HepG2 (cell line): ENCODE results near the gene ZNF217. TPM values are rescaled to one million over a fixed set of nuclear protein-coding genes. Genes with fewer than 3 reads are reported as not detected.

Source experiments
- ATAC-seq: fragments of 200-7000 bp; cut with Tn5 transposase; 3 replicates; pipeline ENCODE4 v1.9.1; 2020; ENCODE audit warnings: mild to moderate bottlenecking, moderate library complexity
- BruUV-seq: library from RNA; stranded (reverse); fragments of 400-500 nt; replicated peaks from 2 replicates; lab custom pipeline; 2021; lab: Mats Ljungman, UMichigan
- CTCF ChIA-PET: fragments of 300-600 bp; formaldehyde crosslinking; extraction: SDS; loops from one replicate; lab custom pipeline; 2021; ENCODE audit warnings: low total read pairs, inconsistent platforms, low intra/inter-chr PET ratio; lab: Yijun Ruan, JAX
- POLR2A ChIA-PET: fragments of 350-600 bp; sonication (Branson Sonifier 250); formaldehyde crosslinking; loops from one replicate; lab custom pipeline; 2020; ENCODE audit warnings: antibody characterized with exemption, inconsistent platforms; lab: Yijun Ruan, JAX
- DNase-seq: peaks from one replicate; pipeline ENCODE4 v3.0.0-alpha.2; 2015; ENCODE audit warnings: low spot score
- FAIRE-seq: peaks from 3 replicates; lab custom pipeline; 2011; peaks lifted over from hg19 to GRCh38; lab: Jason Lieb, UNC
- H2AFZ ChIP-seq: one replicate; pipeline ENCODE4 v1.6.1; 2011; ENCODE audit warnings: low read length, inconsistent platforms
- H3K27ac ChIP-seq: fragments of 300-600 bp; 3 replicates; pipeline ENCODE4 v1.8.0; 2011; ENCODE audit warnings: mixed run types, mild to moderate bottlenecking, mixed read lengths, low read length, inconsistent platforms; ENCODE audit not compliant: insufficient read depth; ENCODE audit errors: extremely low read length
- H3K27me3 ChIP-seq, 2 experiments: fragments of 200-600 bp in 1 of 2; 2 replicates in 1 of 2; 3 replicates in 1 of 2; pipeline versions ENCODE4 v1.6.0 to v1.8.0; 2011; ENCODE audit warnings: low read length in 2 of 2, mild to moderate bottlenecking in 2 of 2, moderate library complexity in 2 of 2, inconsistent platforms in 1 of 2; ENCODE audit not compliant: insufficient read depth in 2 of 2, control insufficient read depth in 1 of 2
- H3K36me3 ChIP-seq, 2 experiments: fragments of 200-600 bp in 1 of 2; replicated peaks in 1 of 2; 2 replicates in 1 of 2; 3 replicates in 1 of 2; pipeline versions ENCODE4 v1.5.1 to v1.8.0; 2011; ENCODE audit warnings: low read length in 2 of 2, inconsistent platforms in 1 of 2; ENCODE audit not compliant: insufficient read depth in 2 of 2, control insufficient read depth in 1 of 2
- H3K4me1 ChIP-seq: 2 replicates; pipeline ENCODE4 v1.5.1; 2012; ENCODE audit warnings: low read length, inconsistent platforms; ENCODE audit not compliant: insufficient read depth
- H3K4me2 ChIP-seq: 2 replicates; pipeline ENCODE4 v1.6.0; 2011; ENCODE audit warnings: low read depth, low read length, inconsistent platforms
- H3K4me3 ChIP-seq, 3 experiments: fragments of 200-600 bp in 1 of 3; sonication (generic), shearing (Covaris generic) in 1 of 3; replicated peaks in 1 of 3; 2 replicates each; pipeline ENCODE4 v1.5.1; 2011 to 2016; ENCODE audit warnings: low read length in 3 of 3, inconsistent platforms in 2 of 3, low read depth in 2 of 3, mild to moderate bottlenecking in 2 of 3, control low read depth in 1 of 3, mixed read lengths in 1 of 3; ENCODE audit not compliant: insufficient read depth in 1 of 3
- H3K79me2 ChIP-seq: one replicate; pipeline ENCODE4 v1.6.1; 2011; ENCODE audit warnings: low read length, inconsistent platforms; ENCODE audit not compliant: insufficient read depth
- H3K9ac ChIP-seq: 2 replicates; pipeline ENCODE4 v1.6.0; 2011; ENCODE audit warnings: mild to moderate bottlenecking, low read depth, low read length, inconsistent platforms; ENCODE audit not compliant: insufficient read depth
- H3K9me3 ChIP-seq: 2 replicates; pipeline ENCODE4 v1.5.1; 2012; ENCODE audit warnings: mild to moderate bottlenecking, low read length
- H4K20me1 ChIP-seq: 2 replicates; pipeline ENCODE4 v1.6.0; 2011; ENCODE audit warnings: inconsistent platforms, mild to moderate bottlenecking, low read length, moderate library complexity; ENCODE audit not compliant: insufficient read depth
- ATF7 ChIP-seq, 2 experiments: fragments of 450-650 bp in 1 of 2; sonication (generic) in 1 of 2; formaldehyde crosslinking in 1 of 2; IDR thresholded peaks; 2 replicates each; pipeline versions ENCODE4 v1.4.0 to v1.6.1; 2016 to 2020; ENCODE audit warnings: antibody characterized with exemption in 1 of 2, mild to moderate bottlenecking in 1 of 2, missing genetic modification reagents in 1 of 2
- CREB1 ChIP-seq, 2 experiments: fragments of 450-650 bp in 1 of 2; IDR thresholded peaks; 2 replicates each; pipeline ENCODE4 v1.6.1; 2016 to 2017; ENCODE audit warnings: control low read depth in 1 of 2, mild to moderate bottlenecking in 1 of 2, missing compliant biosample characterization in 1 of 2, missing genetic modification characterization in 1 of 2
- HNF1A ChIP-seq, 2 experiments: sonication (generic) in 1 of 2; formaldehyde crosslinking in 1 of 2; IDR thresholded peaks; 2 replicates each; pipeline versions ENCODE4 v1.4.0 to v1.6.1; 2016 to 2020; ENCODE audit warnings: borderline replicate concordance in 1 of 2, low read depth in 1 of 2, mild to moderate bottlenecking in 1 of 2, missing genetic modification reagents in 1 of 2
- MLLT10 ChIP-seq: sonication (generic); formaldehyde crosslinking; IDR thresholded peaks from 2 replicates; pipeline ENCODE4 v1.4.0; 2020; ENCODE audit warnings: missing genetic modification reagents
- PLSCR1 ChIP-seq: sonication (generic); formaldehyde crosslinking; IDR thresholded peaks from 2 replicates; pipeline ENCODE4 v1.5.0; 2020; ENCODE audit warnings: missing genetic modification reagents, mild to moderate bottlenecking, borderline replicate concordance
- RBFOX2 ChIP-seq: fragments of 200-400 bp; formaldehyde crosslinking; IDR thresholded peaks from 2 replicates; pipeline ENCODE4 v1.6.1; 2017; ENCODE audit warnings: low read depth, mild to moderate bottlenecking, low read length
- ZNF225 ChIP-seq: sonication (generic); formaldehyde crosslinking; IDR thresholded peaks from 2 replicates; pipeline ENCODE4 v1.4.0; 2020; ENCODE audit warnings: mild to moderate bottlenecking, missing genetic modification reagents
- ZNF567 ChIP-seq: sonication (generic); formaldehyde crosslinking; IDR thresholded peaks from 2 replicates; pipeline ENCODE4 v1.8.1; 2023; ENCODE audit warnings: mild to moderate bottlenecking, missing genetic modification reagents, borderline replicate concordance
- WGBS: methylation state at CpG from one replicate; pipeline ENCODE4 v1.1.6; 2017; ENCODE audit warnings: low lambda C conversion rate; 5-methylcytosine and 5-hydroxymethylcytosine counted together
- in situ Hi-C: cut with HindIII; loops from 2 replicates; pipeline ENCODE4 v1.10.0; 2017; ENCODE audit warnings: low pct_unique_long_range_greater_than_20kb; ENCODE audit not compliant: extremely low pct_ligation_motif_present
- intact Hi-C: fragments of 100-400 bp; cut with micrococcal nuclease; formaldehyde crosslinking; loops from one replicate; pipeline ENCODE4 v1.10.0; 2022; ENCODE audit not compliant: unreplicated experiment
- polyA plus RNA-seq, 8 experiments: library from polyadenylated mRNA; depleted of rRNA in 3 of 8; stranded (reverse) in 7 of 8; unstranded in 1 of 8; fragments of >200 nt; fragmentation: Illumina TruSeq in 4 of 8; extraction: Trizol in 4 of 8; gene quantifications; 2 replicates each; pipeline versions ENCODE4 v1.2.1 to v1.2.3, GENCODE V29; 2011 to 2016; ENCODE audit warnings: low read depth in 4 of 8, missing spikeins in 1 of 8, mixed read lengths in 1 of 8; ENCODE audit not compliant: insufficient read depth in 1 of 8
- total RNA-seq, 5 experiments: library from RNA; depleted of rRNA; stranded (reverse); fragments of >200 nt; fragmentation: Illumina TruSeq; extraction: Trizol; gene quantifications; 2 replicates each; pipeline ENCODE4 v1.2.3, GENCODE V29; 2016; ENCODE audit warnings: low read depth in 1 of 5

The ZNF217 gene
- total and polyA plus RNA-seq, 2 of the 13 experiments (the other 11 are each of a cell fraction or from before 2014, with no cell fraction given) = 22.3 to 29.8 TPM

- Histone ChIP-seq H4K20me1 (peaks cover 41% of the 10 kb centered on the region), H3K79me2 (peaks cover 73% of the 10 kb centered on the region), H3K9me3 (no peaks in the 10 kb centered on the region), H3K4me2 (no peak overlapping the region), H3K9ac (no peak overlapping the region), H3K4me3 (no peak overlapping the region), H3K27me3 (no peaks in the 10 kb centered on the region), H2AFZ (no peak overlapping the region), H3K27ac (no peak overlapping the region), H3K4me1 (no peaks in the 10 kb centered on the region), H3K36me3 (peaks cover 63 to 92% of the 10 kb centered on the region in 2 experiments)
- intact Hi-C loops = loop anchor here (10.0 kb wide), 1 partner anchor 533 kb away; no protein-coding TSS in a partner anchor
- CTCF ChIA-PET = no interaction called here
- ATAC-seq (no peak), FAIRE-seq (no peak), DNase-seq (no peak)
- in situ Hi-C loops = loop anchor here (10.0 kb wide), 3 partner anchors 493 to 633 kb away; partner anchors contain the start of gene PFDN4
- POLR2A ChIA-PET = no interaction called here
- no TSS peak for BruUV-seq
- 98% methylated on average over 10 of the region's 10 CpGs for WGBS
- no peak for TF ChIP-seq PLSCR1 (CRISPR knock-in tag)
- TF ChIP-seq HNF1A (IDR thresholded peaks at IDR 0.05; ENCODE audit: low read depth) = no peak
- TF ChIP-seq HNF1A (CRISPR knock-in tag; IDR thresholded peaks at IDR 0.05; ENCODE audit: borderline replicate concordance) = no peak
- no peak for TF ChIP-seq ZNF567
- no peak for TF ChIP-seq MLLT10 (CRISPR knock-in tag)
- TF ChIP-seq ATF7 (IDR thresholded peaks at IDR 0.05) = peak; percentile 16; the same call in 1 of the 2 replicates
- TF ChIP-seq ATF7 (CRISPR knock-in tag; IDR thresholded peaks at IDR 0.05) = no peak
- TF ChIP-seq ZNF225 (CRISPR knock-in tag) = no peak
- peak; percentile 65 for TF ChIP-seq CREB1 (IDR thresholded peaks at IDR 0.05)
- TF ChIP-seq CREB1 (CRISPR knock-in tag; IDR thresholded peaks at IDR 0.05) = no peak
- TF ChIP-seq RBFOX2 = 0 out of 2 replicates have a peak, but pooled peaks have one; percentile 20
Observed at GRCh38 chr20:53571555-53572286, 21.9 kb downstream of the ZNF217 start.
